HEK293T (cell line): ENCODE results near the gene LAIR2.

ENCODE experiments used
- BHLHE40 ChIP-seq: fragments of 450-650 bp; IDR thresholded peaks from 2 replicates; pipeline ENCODE4 v1.6.1; 2016; ENCODE audit warnings: mild to moderate bottlenecking, moderate library complexity, borderline replicate concordance
- HDGF ChIP-seq: fragments of 450-650 bp; IDR thresholded peaks from 2 replicates; pipeline ENCODE4 v1.6.1; 2017; ENCODE audit warnings: antibody characterized with exemption, borderline replicate concordance

- TF ChIP-seq HDGF (no peak), BHLHE40 (no peak)
Observed at GRCh38 chr19:54454781-54455675, 47.6 kb upstream of the LAIR2 start.
